Left ventricle myocardium inferior (tissue), 1 donor: Measurements from ENCODE around the gene SPTBN4. TPM values are rescaled to one million over a fixed set of nuclear protein-coding genes. Genes with fewer than 3 reads are reported as not detected.
"Not testable (repeated sequence)": the region's sequence is repeated elsewhere in the genome, so short reads cannot be mapped to it uniquely, and the experiment has no call there.

Source experiments
- DNase-seq: peaks from one replicate; pipeline ENCODE4 v3.0.0-alpha.2; 2020
- H3K27ac ChIP-seq: fragments of 200-600 bp; replicated peaks from 2 replicates; pipeline ENCODE4 v1.8.0; 2021
- H3K27me3 ChIP-seq: fragments of 200-600 bp; 2 replicates; pipeline ENCODE4 v1.8.0; 2021; ENCODE audit warnings: low read depth
- H3K36me3 ChIP-seq: fragments of 200-600 bp; 2 replicates; pipeline ENCODE4 v1.8.0; 2021
- H3K4me1 ChIP-seq: fragments of 200-600 bp; 2 replicates; pipeline ENCODE4 v1.8.0; 2021
- H3K4me3 ChIP-seq: fragments of 200-600 bp; 2 replicates; pipeline ENCODE4 v1.8.0; 2021; ENCODE audit warnings: mild to moderate bottlenecking, moderate library complexity
- H3K9me3 ChIP-seq: fragments of 200-600 bp; replicated peaks from 2 replicates; pipeline ENCODE4 v1.8.0; 2021
- intact Hi-C: fragments of 100-400 bp; cut with micrococcal nuclease; formaldehyde crosslinking; loops from one replicate; pipeline ENCODE4 v1.11.0; 2022
- total RNA-seq: library from RNA; stranded (reverse); fragmentation: NEBNext Ultra II Directional; extraction: Animal tissue kit (Norgen Biotek cat#: 25700); gene quantifications from one replicate; pipeline ENCODE4 v1.2.1, GENCODE V29; 2021
- TF ChIP-seq, protein P1 (sequence below): fragments of 200-600 bp; IDR thresholded peaks from 2 replicates; pipeline ENCODE4 v1.8.0; 2021; ENCODE audit warnings: antibody characterized with exemption, mild to moderate bottlenecking, borderline replicate concordance
- donor health status: DM: no; HTN: yes; CAD: no; lungs with severe emphysema.

SPTBN4 gene
- total RNA-seq, 1 donor from 2014 or later = 6.1 TPM

DNA sequence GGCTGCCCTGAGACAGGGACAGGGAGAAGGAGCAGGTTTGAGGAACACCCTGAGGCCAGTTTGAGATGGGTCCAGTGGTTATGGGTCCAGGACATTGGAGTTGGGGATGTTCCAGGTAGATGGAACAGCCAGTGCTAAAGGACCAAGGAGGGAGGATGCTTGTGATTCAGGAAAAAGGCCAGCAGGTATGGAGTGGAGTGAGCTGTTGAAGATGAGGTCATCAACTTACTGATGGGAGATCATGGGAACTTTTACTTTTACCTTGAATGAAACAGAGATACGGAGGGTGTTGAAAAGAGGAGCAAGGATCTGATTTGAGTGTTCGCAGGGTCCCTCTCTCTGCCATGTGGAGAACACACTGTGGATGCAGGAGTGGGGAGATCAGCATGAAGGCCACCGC, 25.5 kb downstream of the SPTBN4 start:
- Histone ChIP-seq H3K9me3 (no peaks in the 10 kb centered on the region), H3K27me3 (peaks cover 14% of the 10 kb centered on the region), H3K27ac (no peak overlapping the region), H3K4me3 (no peak overlapping the region), H3K36me3 (no peaks in the 10 kb centered on the region), H3K4me1 (no peaks in the 10 kb centered on the region)
- intact Hi-C loops = no loop called here
- TF ChIP-seq, protein P1, sequence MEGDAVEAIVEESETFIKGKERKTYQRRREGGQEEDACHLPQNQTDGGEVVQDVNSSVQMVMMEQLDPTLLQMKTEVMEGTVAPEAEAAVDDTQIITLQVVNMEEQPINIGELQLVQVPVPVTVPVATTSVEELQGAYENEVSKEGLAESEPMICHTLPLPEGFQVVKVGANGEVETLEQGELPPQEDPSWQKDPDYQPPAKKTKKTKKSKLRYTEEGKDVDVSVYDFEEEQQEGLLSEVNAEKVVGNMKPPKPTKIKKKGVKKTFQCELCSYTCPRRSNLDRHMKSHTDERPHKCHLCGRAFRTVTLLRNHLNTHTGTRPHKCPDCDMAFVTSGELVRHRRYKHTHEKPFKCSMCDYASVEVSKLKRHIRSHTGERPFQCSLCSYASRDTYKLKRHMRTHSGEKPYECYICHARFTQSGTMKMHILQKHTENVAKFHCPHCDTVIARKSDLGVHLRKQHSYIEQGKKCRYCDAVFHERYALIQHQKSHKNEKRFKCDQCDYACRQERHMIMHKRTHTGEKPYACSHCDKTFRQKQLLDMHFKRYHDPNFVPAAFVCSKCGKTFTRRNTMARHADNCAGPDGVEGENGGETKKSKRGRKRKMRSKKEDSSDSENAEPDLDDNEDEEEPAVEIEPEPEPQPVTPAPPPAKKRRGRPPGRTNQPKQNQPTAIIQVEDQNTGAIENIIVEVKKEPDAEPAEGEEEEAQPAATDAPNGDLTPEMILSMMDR = no peak
- DNase-seq = no peak

DNA sequence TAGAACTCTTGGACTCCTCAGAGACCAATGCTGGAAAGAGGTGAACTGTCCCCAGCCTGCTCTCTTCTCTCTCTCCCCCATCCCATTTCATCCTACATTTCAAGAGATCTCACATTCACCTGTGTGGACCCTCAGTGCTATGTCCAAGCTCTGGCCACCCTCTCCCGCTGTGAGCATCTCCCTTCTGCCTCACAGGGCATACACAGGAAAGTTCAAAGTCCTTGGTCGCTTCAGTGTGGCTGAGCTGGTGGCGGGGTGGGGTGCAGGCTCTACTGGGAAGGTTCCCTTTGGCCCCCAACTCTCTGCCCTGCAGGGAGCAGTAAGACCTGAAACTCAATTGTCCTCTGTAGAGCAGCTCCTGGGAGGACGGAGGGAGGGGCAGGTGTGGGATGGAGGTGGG, 27.0 kb downstream of the SPTBN4 start:
- Histone ChIP-seq H3K36me3 (no peaks in the 10 kb centered on the region), H3K4me3 (no peak overlapping the region), H3K4me1 (no peaks in the 10 kb centered on the region), H3K27ac (no peak overlapping the region), H3K9me3 (no peaks in the 10 kb centered on the region), H3K27me3 (no peaks in the 10 kb centered on the region)
- TF ChIP-seq, protein P1 = no peak
- no peak for DNase-seq
- intact Hi-C loops = no loop called here

DNA sequence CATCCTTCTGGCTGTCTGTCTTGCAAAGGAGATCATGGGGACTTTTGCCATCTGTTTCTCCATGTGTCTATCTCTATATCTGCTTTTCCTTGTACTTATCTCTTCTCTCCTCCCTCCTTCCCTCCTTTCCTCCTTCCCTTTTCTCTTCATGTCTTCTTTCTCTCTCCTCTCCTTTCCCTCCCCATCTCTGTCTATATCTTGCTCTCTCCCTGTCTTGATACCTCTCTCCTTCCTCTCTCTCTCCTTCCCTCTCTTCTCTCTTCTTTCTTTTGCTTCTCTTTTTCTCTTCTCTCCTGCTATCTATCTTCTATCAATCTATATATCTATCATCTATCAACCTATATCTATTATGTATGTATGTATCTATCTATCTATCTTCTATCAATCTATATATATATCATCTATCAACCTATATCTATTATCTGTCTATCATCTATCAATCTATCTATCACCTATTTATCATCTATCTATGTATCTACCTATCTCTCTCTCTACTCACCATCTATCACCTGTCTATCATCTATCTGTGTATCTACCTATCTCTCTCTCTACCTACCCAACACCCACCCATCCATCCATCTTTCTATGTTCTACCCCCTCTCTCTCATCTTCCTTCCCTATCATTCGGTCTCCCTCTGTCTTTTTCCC, 27.5 kb downstream of the SPTBN4 start:
- Histone ChIP-seq H3K36me3 (no peaks in the 10 kb centered on the region), H3K9me3 (no peaks in the 10 kb centered on the region), H3K4me1 (no peaks in the 10 kb centered on the region), H3K27me3 (no peaks in the 10 kb centered on the region), H3K4me3 (no peak overlapping the region), H3K27ac (no peak overlapping the region)
- no peak for DNase-seq
- intact Hi-C loops = no loop called here
- TF ChIP-seq, protein P1 = no peak

DNA sequence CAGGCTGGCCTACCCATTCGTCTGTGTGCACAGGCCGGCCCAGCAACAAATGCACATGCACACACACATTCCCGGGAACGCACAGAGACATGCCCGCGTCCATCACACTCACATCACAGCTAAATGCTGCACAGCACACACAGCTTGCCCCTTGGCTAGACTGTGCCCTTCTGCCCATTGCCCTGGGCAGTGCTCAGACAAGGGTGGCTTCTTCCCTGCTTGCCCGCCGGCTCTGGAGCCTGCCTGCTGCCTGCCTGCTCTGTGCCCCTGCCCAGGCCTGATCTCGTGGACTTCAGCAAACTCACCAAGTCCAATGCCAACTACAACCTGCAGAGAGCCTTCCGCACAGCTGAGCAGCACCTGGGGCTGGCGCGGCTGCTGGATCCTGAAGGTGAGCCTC, 30.4 kb downstream of the SPTBN4 start:
- no peaks in the 10 kb centered on the region for H3K9me3 ChIP-seq
- no peaks in the 10 kb centered on the region for H3K36me3 ChIP-seq
- peaks cover 5% of the 10 kb centered on the region for H3K27me3 ChIP-seq
- TF ChIP-seq, protein P1 = no peak
- H3K4me3 ChIP-seq = no peak overlapping the region
- no peak for DNase-seq
- no peaks in the 10 kb centered on the region for H3K4me1 ChIP-seq
- H3K27ac ChIP-seq = no peak overlapping the region
- intact Hi-C loops = no loop called here

DNA sequence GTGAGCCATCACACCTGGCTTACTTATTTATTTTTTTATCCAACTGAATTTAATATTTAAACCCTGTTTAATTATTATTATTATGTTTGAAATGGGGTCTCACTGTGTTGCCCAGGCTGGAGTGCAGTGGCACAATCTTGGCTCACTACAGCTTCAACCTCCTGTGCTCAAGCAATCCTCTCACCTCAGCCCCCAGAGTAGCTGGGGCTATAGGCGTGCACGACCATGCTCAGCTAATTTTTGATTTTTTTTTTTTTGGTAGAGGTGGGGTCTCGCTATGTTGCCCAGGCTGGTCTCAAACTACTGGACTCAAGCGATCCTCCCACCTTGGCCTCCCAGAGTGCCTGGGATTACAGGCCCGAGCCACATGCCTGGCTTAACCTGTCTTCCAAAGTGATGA, 32.5 kb downstream of the SPTBN4 start:
- H3K27ac ChIP-seq = no peak overlapping the region
- DNase-seq = no peak
- no peaks in the 10 kb centered on the region for H3K4me1 ChIP-seq
- H3K9me3 ChIP-seq = no peaks in the 10 kb centered on the region
- TF ChIP-seq, protein P1 = no peak
- H3K27me3 ChIP-seq = peaks cover 9% of the 10 kb centered on the region
- no peaks in the 10 kb centered on the region for H3K36me3 ChIP-seq
- intact Hi-C loops = no loop called here
- H3K4me3 ChIP-seq = no peak overlapping the region

DNA sequence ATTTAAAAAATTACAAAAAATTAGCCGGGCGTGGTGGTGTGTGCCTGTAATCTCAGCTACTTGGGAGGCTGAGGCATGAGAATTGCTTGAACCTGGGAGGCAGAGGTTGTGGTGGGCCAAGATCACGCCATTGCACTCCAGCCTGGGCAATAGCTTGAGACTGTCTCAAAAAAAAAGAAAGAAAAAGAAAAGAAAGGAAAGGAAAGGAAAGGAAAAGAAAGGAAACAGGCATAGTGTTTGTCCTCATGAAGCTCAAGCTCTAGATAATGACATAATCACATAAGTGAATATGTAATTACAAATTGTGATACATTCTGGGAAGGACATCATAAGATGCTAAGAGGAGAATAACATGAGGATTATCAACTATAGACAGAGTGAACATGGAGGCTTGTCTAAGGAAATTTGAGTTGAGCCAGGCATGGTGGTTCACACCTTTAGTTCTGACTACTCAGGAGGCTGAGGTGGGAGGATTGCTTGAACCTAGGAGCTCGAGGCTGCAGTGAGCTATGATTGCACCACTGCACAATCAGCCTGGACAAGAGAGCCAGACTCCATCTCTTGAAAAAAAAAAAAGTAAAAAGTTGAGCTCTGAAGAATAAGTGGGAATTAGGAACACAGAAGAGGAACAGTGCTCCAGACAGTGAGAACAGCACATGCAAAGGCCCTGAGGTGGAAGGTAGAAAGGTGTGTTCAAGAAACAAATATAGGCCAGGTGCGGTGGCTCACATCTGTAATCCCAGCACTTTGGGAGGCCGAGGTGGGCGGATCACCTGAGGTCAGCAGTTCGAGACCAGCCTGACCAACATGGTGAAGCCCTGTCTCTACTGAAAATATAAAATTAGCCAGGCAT, 34.1 kb downstream of the SPTBN4 start:
- not testable (repeated sequence) for DNase-seq

More for the DNA sequence above, 34.1 kb downstream of the SPTBN4 start:
- H3K27me3 ChIP-seq, H3K36me3 ChIP-seq, H3K27ac ChIP-seq, H3K4me1 ChIP-seq, H3K9me3 ChIP-seq, intact Hi-C loops, H3K4me3 ChIP-seq: not testable (repeated sequence)
